ENCODE results near the gene MBD6. TPM values are rescaled to one million over a fixed set of nuclear protein-coding genes. Genes with fewer than 3 reads are reported as not detected.

The MBD6 gene
- total RNA-seq, 1 experiment from 2014 or later, result 1.4 TPM

DNA sequence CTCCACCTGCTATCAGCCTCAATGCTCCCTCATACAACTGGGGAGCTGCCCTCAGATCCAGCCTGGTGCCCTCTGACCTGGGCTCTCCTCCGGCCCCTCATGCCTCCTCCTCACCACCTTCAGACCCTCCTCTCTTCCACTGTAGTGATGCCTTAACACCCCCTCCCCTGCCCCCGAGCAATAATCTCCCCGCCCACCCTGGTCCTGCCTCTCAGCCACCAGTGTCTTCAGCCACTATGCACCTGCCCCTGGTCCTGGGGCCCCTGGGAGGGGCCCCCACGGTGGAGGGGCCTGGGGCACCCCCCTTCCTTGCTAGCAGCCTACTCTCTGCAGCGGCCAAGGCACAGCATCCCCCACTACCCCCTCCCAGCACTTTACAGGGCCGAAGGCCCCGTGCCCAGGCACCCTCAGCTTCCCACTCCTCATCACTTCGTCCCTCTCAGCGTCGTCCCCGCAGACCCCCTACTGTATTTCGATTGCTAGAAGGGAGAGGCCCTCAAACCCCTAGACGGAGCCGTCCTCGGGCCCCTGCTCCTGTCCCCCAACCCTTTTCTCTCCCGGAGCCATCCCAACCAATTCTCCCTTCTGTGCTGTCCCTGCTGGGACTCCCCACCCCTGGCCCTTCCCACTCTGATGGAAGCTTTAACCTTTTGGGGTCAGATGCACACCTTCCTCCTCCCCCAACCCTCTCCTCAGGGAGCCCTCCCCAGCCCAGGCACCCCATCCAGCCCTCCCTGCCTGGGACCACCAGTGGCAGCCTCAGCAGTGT is 3.2 kb downstream of the MBD6 start:
- in situ Hi-C loops (cut with HindIII; ENCODE audit: low sequenced_read_pairs), result no loop called here
- no peak for DNase-seq (ENCODE audit: low spot score)

- in situ Hi-C loops (cut with HindIII; ENCODE audit: low sequenced_read_pairs), result no loop called here
Measured at GRCh38 chr12:57526477-57527126, 4.0 kb downstream of the MBD6 start.

DNA sequence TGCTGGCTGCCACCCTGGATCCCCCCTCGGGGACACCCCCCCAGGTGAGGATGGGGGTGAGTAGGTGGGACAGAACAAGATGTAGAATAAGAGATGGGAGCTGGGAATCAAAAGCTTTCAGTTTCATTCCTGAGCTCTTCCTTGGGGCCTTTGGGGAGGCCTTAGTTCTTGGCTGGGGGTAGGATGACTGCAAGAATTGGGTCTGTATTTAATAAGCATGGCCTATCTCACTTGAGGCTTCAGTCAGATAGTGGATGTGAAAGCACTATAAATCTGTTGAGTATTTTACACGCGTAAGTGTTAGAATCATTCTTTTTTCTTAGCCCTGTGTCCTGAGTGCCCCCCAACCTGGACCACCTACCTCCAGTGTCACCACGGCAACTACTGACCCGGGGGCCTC is 4.6 kb downstream of the MBD6 start:
- DNase-seq (ENCODE audit: low spot score), result no peak
- in situ Hi-C loops (cut with HindIII; ENCODE audit: low sequenced_read_pairs), result no loop called here

More at GRCh38 chr12:57526477-57527126, 4.0 kb downstream of the MBD6 start:
- no peak for DNase-seq (ENCODE audit: low spot score)

DNA sequence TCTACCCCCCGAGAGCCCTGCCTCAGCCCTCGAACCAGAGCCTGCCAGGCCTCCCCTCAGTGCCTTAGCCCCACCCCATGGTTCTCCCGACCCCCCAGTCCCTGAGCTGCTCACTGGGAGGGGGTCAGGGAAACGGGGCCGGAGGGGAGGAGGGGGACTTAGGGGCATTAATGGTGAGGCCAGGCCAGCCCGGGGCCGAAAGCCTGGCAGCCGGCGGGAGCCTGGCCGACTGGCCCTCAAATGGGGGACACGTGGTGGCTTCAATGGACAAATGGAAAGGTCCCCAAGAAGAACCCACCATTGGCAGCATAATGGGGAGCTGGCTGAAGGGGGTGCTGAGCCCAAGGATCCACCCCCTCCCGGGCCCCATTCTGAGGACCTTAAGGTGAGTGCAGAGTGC is 5.6 kb downstream of the MBD6 start:
- DNase-seq (ENCODE audit: low spot score), result no peak
- in situ Hi-C loops (cut with HindIII; ENCODE audit: low sequenced_read_pairs), result no loop called here

DNA sequence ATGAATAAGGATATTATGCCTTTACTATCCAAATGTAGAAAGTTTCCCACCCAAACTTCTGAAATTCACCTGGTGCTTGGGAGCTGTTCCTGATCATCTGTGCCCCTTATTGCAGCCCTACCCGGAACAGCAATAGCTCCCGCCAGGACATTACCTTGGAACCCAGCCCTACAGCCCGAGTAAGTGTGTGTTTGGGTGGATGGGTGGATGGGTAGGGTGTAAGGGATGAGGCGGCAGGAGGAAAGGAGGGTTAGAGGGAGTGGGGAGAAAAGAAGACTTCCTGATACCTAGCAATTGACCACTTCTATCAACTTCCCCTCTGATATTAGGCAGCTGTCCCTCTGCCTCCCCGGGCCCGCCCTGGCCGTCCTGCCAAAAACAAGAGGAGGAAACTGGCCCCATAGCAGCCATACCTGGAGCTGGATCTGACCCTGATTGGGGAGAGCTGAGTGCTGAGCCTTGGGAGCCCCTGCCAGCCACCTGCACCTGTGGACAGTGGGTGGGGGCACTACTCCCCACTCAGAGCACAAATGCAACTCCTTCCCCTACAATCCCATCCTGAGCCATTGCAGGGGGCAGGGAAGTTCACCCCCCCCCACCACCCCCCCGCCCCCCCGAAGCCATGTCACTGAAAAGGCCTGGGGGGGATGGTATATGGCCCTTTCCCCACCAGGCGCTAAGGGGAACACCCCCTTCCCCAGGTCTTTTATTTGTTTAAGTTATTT is 6.4 kb downstream of the MBD6 start:
- in situ Hi-C loops (cut with HindIII; ENCODE audit: low sequenced_read_pairs), result no loop called here
- no peak for DNase-seq (ENCODE audit: low spot score)

DNA sequence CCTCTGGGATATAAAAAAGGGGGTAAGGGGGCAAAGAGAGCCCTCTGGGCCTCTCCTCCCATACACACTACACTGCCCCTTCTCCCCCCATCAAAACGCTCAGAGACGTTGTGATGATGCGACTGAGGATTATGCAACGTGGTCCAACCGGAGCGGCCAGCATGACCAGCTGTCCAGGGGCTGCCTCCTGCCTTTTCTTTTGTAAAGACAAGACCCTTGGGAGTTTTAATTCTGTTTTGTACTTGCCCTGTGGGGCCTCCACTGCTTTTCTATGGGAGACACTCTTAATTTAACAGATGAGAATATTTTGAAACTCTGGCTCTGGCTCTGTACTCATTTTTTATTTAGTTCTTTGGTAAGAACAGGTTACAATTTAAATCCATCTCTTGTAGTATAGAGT is 7.2 kb downstream of the MBD6 start:
- no peak for DNase-seq (ENCODE audit: low spot score)
- in situ Hi-C loops (cut with HindIII; ENCODE audit: low sequenced_read_pairs), result no loop called here

GRCh38 chr12:57530396-57531142 is 7.9 kb downstream of the MBD6 start:
- DNase-seq (ENCODE audit: low spot score), result no peak
- in situ Hi-C loops (cut with HindIII; ENCODE audit: low sequenced_read_pairs), result no loop called here

GRCh38 chr12:57531836-57532235 is 9.2 kb downstream of the MBD6 start:
- DNase-seq (ENCODE audit: low spot score), result no peak
- in situ Hi-C loops (cut with HindIII; ENCODE audit: low sequenced_read_pairs), result no loop called here

DNA sequence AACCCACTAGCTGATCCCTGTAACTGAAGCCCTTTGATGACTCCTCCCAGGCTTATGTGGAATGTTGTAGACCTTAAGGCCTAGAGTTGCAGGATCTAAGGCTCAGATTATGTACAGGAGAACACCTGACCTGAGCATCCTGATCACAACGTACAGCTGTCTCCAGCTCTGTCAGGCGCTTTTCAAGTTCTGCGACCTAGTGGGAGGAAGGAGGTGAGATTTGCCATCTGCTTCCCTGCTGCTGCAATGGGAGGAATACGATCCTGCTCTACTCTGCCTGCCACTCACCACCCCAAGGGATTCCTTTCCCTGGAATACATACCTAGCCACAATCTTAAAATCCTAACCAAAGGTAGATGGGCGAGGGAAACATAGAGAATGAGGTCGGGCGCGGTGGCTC is 10.5 kb downstream of the MBD6 start:
- no peak for DNase-seq (ENCODE audit: low spot score)
- in situ Hi-C loops (cut with HindIII; ENCODE audit: low sequenced_read_pairs), result no loop called here

GRCh38 chr12:57534250-57534649 is 11.6 kb downstream of the MBD6 start:
- no peak for DNase-seq (ENCODE audit: low spot score)
- in situ Hi-C loops (cut with HindIII; ENCODE audit: low sequenced_read_pairs), result no loop called here

GRCh38 chr12:57534991-57535543 is 12.4 kb downstream of the MBD6 start:
- in situ Hi-C loops (cut with HindIII; ENCODE audit: low sequenced_read_pairs), result no loop called here
- no peak for DNase-seq (ENCODE audit: low spot score)

DNA sequence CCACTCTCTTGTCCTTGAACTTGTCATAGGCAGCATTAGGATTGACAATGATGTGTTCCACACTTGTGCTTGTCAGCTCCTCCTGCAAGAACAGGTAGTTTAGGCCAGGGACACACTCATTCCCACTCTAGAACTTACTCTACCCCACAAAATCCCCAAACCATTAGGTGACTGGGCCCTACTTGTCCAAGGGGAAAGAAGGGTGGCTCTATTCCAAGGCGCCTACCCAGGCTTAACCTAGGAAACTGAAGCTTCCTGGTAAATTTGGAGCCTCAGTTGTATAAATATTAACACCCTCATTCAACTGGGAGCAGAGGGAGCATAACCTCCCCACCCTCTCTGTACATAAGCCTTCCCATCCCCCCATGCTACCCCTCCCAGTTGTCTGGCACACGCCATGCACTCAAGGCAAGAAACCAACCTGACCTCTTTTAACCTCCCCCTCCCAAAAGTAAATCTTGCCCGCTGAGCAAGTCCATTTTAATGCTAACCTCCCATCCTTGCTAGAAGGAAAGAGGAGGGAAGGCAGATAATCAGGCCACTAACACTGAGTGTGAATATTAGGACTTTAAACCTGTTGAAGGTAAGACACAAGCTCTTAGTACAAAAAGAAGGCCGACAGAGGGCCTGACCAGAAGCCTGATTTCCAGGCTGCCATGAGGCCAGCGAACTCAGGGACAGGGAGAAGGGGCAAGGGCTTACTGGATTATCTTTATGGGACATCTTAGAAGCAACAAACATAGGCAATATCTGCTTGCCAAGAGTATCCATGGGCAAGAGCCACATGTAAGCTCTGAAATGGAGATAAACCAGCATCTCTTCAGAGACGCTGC is 13.4 kb downstream of the MBD6 start:
- no peak for DNase-seq (ENCODE audit: low spot score)
- in situ Hi-C loops (cut with HindIII; ENCODE audit: low sequenced_read_pairs), result no loop called here

DNA sequence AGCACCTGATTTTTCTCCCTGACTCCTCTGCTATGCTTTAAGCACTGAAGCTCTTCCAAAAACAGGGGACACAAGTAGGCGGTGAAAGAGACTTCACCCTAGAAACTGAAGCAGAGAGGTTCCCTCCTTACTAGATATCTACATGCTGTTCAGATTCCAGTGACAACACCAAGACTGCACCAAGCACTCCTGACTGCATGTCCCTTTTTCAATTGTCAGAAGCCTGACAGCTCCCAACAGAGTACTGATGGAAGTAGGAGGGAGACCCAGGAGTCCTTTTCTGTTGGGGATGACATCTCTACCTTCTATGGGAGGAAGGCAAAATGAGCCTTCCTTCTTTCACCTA is 13.9 kb downstream of the MBD6 start:
- in situ Hi-C loops (cut with HindIII; ENCODE audit: low sequenced_read_pairs), result no loop called here
- DNase-seq (ENCODE audit: low spot score), result no peak

- in situ Hi-C loops (cut with HindIII; ENCODE audit: low sequenced_read_pairs), result no loop called here
- DNase-seq (ENCODE audit: low spot score), result no peak
Measured at GRCh38 chr12:57539134-57539768, 16.6 kb downstream of the MBD6 start.

DNA sequence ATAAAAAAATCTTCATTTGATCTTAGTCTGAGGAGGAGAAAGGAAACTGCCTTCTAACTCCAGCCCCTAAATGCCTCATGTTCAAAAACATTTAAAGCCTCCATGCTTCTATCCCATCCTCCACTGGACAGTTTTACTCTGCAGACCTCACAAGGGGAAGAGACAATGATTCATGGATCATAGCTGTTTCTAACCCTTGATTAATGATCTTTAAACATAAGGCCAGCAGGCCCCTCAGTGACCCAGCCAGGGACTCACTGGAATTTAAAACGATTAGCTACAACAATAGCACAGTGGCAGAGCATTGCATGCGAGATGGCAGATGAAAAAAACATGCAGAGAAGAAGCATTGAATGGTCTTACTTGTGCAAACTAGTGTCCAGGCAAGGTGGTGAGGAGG is 18.4 kb downstream of the MBD6 start:
- DNase-seq (ENCODE audit: low spot score), result no peak
- in situ Hi-C loops (cut with HindIII; ENCODE audit: low sequenced_read_pairs), result no loop called here

DNA sequence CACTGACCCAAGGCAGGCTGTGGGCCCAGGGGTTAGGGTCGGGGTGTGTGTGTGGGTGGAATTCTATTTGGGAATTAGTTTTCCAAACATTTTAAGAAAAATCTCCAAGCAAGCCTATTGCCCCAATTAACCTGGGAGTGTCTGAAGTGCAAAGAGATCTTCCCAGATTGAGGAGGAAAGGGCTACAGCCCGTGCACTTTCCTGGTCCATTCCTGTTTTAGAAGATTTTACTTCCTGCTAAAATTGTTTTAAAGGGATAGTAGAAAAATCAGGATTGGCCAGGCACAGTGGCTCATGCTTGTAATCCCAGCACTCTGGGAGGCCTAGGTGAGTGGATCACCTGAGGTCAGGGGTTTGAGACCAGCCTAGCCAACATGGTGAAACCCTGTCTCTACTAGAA is 19.1 kb downstream of the MBD6 start:
- no peak for DNase-seq (ENCODE audit: low spot score)
- in situ Hi-C loops (cut with HindIII; ENCODE audit: low sequenced_read_pairs), result no loop called here

DNA sequence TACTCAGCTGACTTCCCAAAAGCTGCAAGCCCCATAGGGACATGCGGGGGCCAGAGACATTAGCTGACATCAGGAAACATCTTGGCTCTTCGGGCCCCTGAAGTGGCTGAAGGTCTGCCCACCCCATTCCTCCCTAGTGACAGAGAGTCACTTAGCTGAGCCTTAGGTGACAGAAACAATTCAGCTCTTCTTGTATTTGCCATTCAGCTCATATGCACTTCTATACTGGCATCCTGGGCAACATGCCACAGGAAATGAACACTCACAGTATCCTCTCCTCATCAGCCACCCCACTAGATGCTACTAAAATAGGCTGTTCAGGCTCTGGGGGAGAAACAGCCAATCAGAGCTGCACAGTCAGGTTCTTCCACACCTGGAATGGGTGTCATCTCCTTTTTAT is 21.0 kb downstream of the MBD6 start:
- no peak for DNase-seq (ENCODE audit: low spot score)
- in situ Hi-C loops (cut with HindIII; ENCODE audit: low sequenced_read_pairs), result no loop called here

GRCh38 chr12:57545809-57546437 is 23.3 kb downstream of the MBD6 start:
- DNase-seq (ENCODE audit: low spot score), result no peak
- in situ Hi-C loops (cut with HindIII; ENCODE audit: low sequenced_read_pairs), result no loop called here

Data from G401 (cell line).